IPS-18a (cell line): ENCODE measurements around the gene HARS2.

Experiments
- H3K27ac ChIP-seq: one replicate; pipeline ENCODE4 v1.5.1; 2013; ENCODE audit warnings: low read length
- H3K27me3 ChIP-seq: one replicate; pipeline ENCODE4 v1.6.1; 2013; ENCODE audit warnings: mild to moderate bottlenecking, low read length; ENCODE audit not compliant: control insufficient read depth, insufficient read depth
- H3K36me3 ChIP-seq: one replicate; pipeline ENCODE4 v1.6.1; 2013; ENCODE audit warnings: low read depth, low read length; ENCODE audit not compliant: control insufficient read depth
- H3K4me1 ChIP-seq: one replicate; pipeline ENCODE4 v1.6.1; 2013; ENCODE audit warnings: low read depth, low read length; ENCODE audit not compliant: control insufficient read depth
- H3K4me3 ChIP-seq: one replicate; pipeline ENCODE4 v1.5.1; 2013; ENCODE audit warnings: low read length
- H3K9ac ChIP-seq: one replicate; pipeline ENCODE4 v1.6.1; 2013; ENCODE audit warnings: mild to moderate bottlenecking, low read length, moderate library complexity
- H3K9me3 ChIP-seq: one replicate; pipeline ENCODE4 v1.6.1; 2013; ENCODE audit warnings: low read depth, low read length; ENCODE audit not compliant: control insufficient read depth

Gene HARS2

GRCh38 chr5:140737486-140737885 lies 46.2 kb downstream of the HARS2 start:
- Histone ChIP-seq H3K27ac (no peak overlapping the region), H3K9ac (no peak overlapping the region), H3K4me3 (no peak overlapping the region), H3K27me3 (no peaks in the 10 kb centered on the region), H3K9me3 (peaks cover 16% of the 10 kb centered on the region), H3K4me1 (no peaks in the 10 kb centered on the region), H3K36me3 (no peaks in the 10 kb centered on the region)

- H3K9me3 ChIP-seq, result peaks cover 9% of the 10 kb centered on the region
- H3K27me3 ChIP-seq, result no peaks in the 10 kb centered on the region
- H3K27ac ChIP-seq, result no peak overlapping the region
- no peaks in the 10 kb centered on the region for H3K4me1 ChIP-seq
- no peak overlapping the region for H3K4me3 ChIP-seq
- H3K36me3 ChIP-seq, result no peaks in the 10 kb centered on the region
- H3K9ac ChIP-seq, result no peak overlapping the region
These were observed 50.7 kb downstream of the HARS2 start for GRCh38 chr5:140741967-140742366.
